Ovary (tissue), 3 donors: ENCODE data around the gene GLB1L3.

Source experiments
- POLR2A ChIP-seq: fragments of 450-650 bp; IDR thresholded peaks from one replicate; pipeline ENCODE4 v1.6.1; 2017; ENCODE audit warnings: antibody characterized with exemption, mild to moderate bottlenecking, moderate library complexity
- TF ChIP-seq, protein P1 (sequence below), 3 donors: fragments of 450-650 bp in 2 of 3; fragments of 200-600 bp in 1 of 3; IDR thresholded peaks; one replicate each; pipeline versions ENCODE4 v1.5.1 to v1.8.0; 2016 to 2022; ENCODE audit warnings: antibody characterized with exemption in 3 of 3, mild to moderate bottlenecking in 1 of 3
- donor health status: DM: no; HTN: no; CAD: no.

GRCh38 chr11:134365011-134365925, 89.1 kb downstream of the GLB1L3 start:
- TF ChIP-seq POLR2A, result no peak
- TF ChIP-seq, protein P1, sequence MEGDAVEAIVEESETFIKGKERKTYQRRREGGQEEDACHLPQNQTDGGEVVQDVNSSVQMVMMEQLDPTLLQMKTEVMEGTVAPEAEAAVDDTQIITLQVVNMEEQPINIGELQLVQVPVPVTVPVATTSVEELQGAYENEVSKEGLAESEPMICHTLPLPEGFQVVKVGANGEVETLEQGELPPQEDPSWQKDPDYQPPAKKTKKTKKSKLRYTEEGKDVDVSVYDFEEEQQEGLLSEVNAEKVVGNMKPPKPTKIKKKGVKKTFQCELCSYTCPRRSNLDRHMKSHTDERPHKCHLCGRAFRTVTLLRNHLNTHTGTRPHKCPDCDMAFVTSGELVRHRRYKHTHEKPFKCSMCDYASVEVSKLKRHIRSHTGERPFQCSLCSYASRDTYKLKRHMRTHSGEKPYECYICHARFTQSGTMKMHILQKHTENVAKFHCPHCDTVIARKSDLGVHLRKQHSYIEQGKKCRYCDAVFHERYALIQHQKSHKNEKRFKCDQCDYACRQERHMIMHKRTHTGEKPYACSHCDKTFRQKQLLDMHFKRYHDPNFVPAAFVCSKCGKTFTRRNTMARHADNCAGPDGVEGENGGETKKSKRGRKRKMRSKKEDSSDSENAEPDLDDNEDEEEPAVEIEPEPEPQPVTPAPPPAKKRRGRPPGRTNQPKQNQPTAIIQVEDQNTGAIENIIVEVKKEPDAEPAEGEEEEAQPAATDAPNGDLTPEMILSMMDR (IDR thresholded peaks at IDR 0.05), result no peak
